Neural cell (in vitro differentiated cells): ENCODE data around the gene RPL22. TPM values are rescaled to one million over a fixed set of nuclear protein-coding genes. Genes with fewer than 3 reads are reported as not detected.

Experiments
- H2AFZ ChIP-seq: fragments of 200-600, 300-800 bp; sonication (generic), shearing (Covaris generic); 2 replicates; pipeline ENCODE4 v1.6.0; 2014; ENCODE audit warnings: low read depth, mild to moderate bottlenecking, antibody characterized with exemption, low read length, moderate library complexity
- H3F3A ChIP-seq: fragments of 200-600 bp; shearing (Covaris generic); 2 replicates; pipeline ENCODE4 v1.6.1; 2016; ENCODE audit warnings: mild to moderate bottlenecking, moderate library complexity, mixed read lengths, antibody characterized with exemption, low read length; ENCODE audit not compliant: insufficient read depth, poor library complexity, severe bottlenecking
- H3K27ac ChIP-seq: fragments of 200-600, 300-800 bp; sonication (generic), shearing (Covaris generic); 2 replicates; pipeline ENCODE4 v1.5.1; 2014; ENCODE audit warnings: mild to moderate bottlenecking, low read length, moderate library complexity
- H3K27me3 ChIP-seq: fragments of 300-800, 200-600 bp; sonication (generic), shearing (Covaris generic); 2 replicates; pipeline ENCODE4 v1.6.0; 2014; ENCODE audit warnings: mild to moderate bottlenecking, low read depth, low read length, moderate library complexity; ENCODE audit not compliant: insufficient read depth
- H3K36me3 ChIP-seq: fragments of 300-800, 200-600 bp; sonication (generic), shearing (Covaris generic); 2 replicates; pipeline ENCODE4 v1.5.1; 2014; ENCODE audit warnings: mild to moderate bottlenecking, antibody characterized with exemption, low read length, moderate library complexity; ENCODE audit not compliant: insufficient read depth
- H3K4me2 ChIP-seq: fragments of 300-800, 200-600 bp; sonication (generic), shearing (Covaris generic); 2 replicates; pipeline ENCODE4 v1.6.0; 2014; ENCODE audit warnings: mild to moderate bottlenecking, low read length
- H3K4me3 ChIP-seq: fragments of 300-800, 200-600 bp; sonication (generic), shearing (Covaris generic); 2 replicates; pipeline ENCODE4 v1.5.1; 2014; ENCODE audit warnings: mild to moderate bottlenecking, low read length, moderate library complexity
- H3K79me2 ChIP-seq: fragments of 200-600 bp; shearing (Covaris generic); replicated peaks from 2 replicates; pipeline ENCODE4 v1.6.0; 2014; ENCODE audit warnings: mild to moderate bottlenecking, low read length, moderate library complexity; ENCODE audit not compliant: insufficient read depth
- H3K9ac ChIP-seq: fragments of 300-800, 200-600 bp; sonication (generic), shearing (Covaris generic); 2 replicates; pipeline ENCODE4 v1.6.1; 2016; ENCODE audit warnings: mild to moderate bottlenecking, low read length, mixed read lengths
- H3K9me2 ChIP-seq: fragments of 200-600 bp; shearing (Covaris generic); 2 replicates; pipeline ENCODE4 v1.6.1; 2016; ENCODE audit warnings: mild to moderate bottlenecking, low read length, mixed read lengths; ENCODE audit not compliant: insufficient read depth
- H3K9me3 ChIP-seq: fragments of 200-600, 300-800 bp; sonication (generic), shearing (Covaris generic); 2 replicates; pipeline ENCODE4 v1.6.1; 2016; ENCODE audit warnings: mild to moderate bottlenecking, mixed run types, low read length, moderate library complexity, mixed read lengths
- H4K20me1 ChIP-seq: fragments of 200-600 bp; shearing (Covaris generic); 2 replicates; pipeline ENCODE4 v1.6.1; 2016; ENCODE audit warnings: mild to moderate bottlenecking, mixed run types; ENCODE audit not compliant: insufficient read depth
- CTCF ChIP-seq: fragments of 450-650 bp; IDR thresholded peaks from 2 replicates; pipeline ENCODE4 v1.5.1; 2014; ENCODE audit warnings: antibody characterized with exemption, mild to moderate bottlenecking, moderate library complexity; ENCODE audit not compliant: poor library complexity, severe bottlenecking
- EP300 ChIP-seq: fragments of 450-650 bp; conservative IDR thresholded peaks from 2 replicates; pipeline ENCODE4 v1.6.1; 2014; ENCODE audit warnings: antibody characterized with exemption, mild to moderate bottlenecking, moderate library complexity; ENCODE audit not compliant: poor library complexity, severe bottlenecking
- EZH2 ChIP-seq: fragments of 200-600, 300-800 bp; shearing (Covaris generic), sonication (generic); IDR thresholded peaks from 2 replicates; pipeline ENCODE4 v1.6.1; 2014; ENCODE audit warnings: antibody characterized with exemption, low read length, borderline replicate concordance, mild to moderate bottlenecking; ENCODE audit not compliant: insufficient read depth, poor library complexity, severe bottlenecking
- MXI1 ChIP-seq: fragments of 450-650 bp; conservative IDR thresholded peaks from 2 replicates; pipeline ENCODE4 v1.6.1; 2014; ENCODE audit warnings: antibody characterized with exemption, mild to moderate bottlenecking; ENCODE audit not compliant: poor library complexity, severe bottlenecking
- POLR2AphosphoS5 ChIP-seq: IDR thresholded peaks from 2 replicates; pipeline ENCODE4 v1.6.1; 2012
- RAD21 ChIP-seq: fragments of 450-650 bp; conservative IDR thresholded peaks from 2 replicates; pipeline ENCODE4 v1.6.1; 2014; ENCODE audit warnings: antibody characterized with exemption, mild to moderate bottlenecking, moderate library complexity
- REST ChIP-seq: IDR thresholded peaks from 2 replicates; pipeline ENCODE4 v1.6.1; 2012; ENCODE audit warnings: borderline replicate concordance
- SMC3 ChIP-seq: fragments of 450-650 bp; conservative IDR thresholded peaks from 2 replicates; pipeline ENCODE4 v1.6.1; 2014; ENCODE audit warnings: antibody characterized with exemption, mild to moderate bottlenecking, moderate library complexity; ENCODE audit not compliant: poor library complexity
- TAF1 ChIP-seq: IDR thresholded peaks from 2 replicates; pipeline ENCODE4 v1.6.1; 2012; ENCODE audit warnings: low read depth
- polyA plus RNA-seq: library from polyadenylated mRNA; depleted of rRNA; stranded (reverse); fragments of >200 nt; gene quantifications from 2 replicates; pipeline ENCODE4 v1.2.3, GENCODE V29; 2014

Gene RPL22
- polyA plus RNA-seq, 1 donor from 2014 or later: 294 TPM

- Histone ChIP-seq H3K4me3 (peak overlapping the region; percentile 49), H3K4me2 (no peak overlapping the region)
Measured at GRCh38 chr1:6241107-6241886, 41.9 kb upstream of the RPL22 start.

GRCh38 chr1:6239950-6240768 lies 40.8 kb upstream of the RPL22 start:
- no peaks in the 10 kb centered on the region for H3K9me2 ChIP-seq
- H3K4me2 ChIP-seq: no peak overlapping the region
- no peaks in the 10 kb centered on the region for H3K9me3 ChIP-seq
- no peaks in the 10 kb centered on the region for H3K36me3 ChIP-seq
- no peaks in the 10 kb centered on the region for H3F3A ChIP-seq
- H3K9ac ChIP-seq: no peak overlapping the region
- H3K27me3 ChIP-seq: peaks cover 56% of the 10 kb centered on the region
- no peaks in the 10 kb centered on the region for H4K20me1 ChIP-seq
- no peak overlapping the region for H2AFZ ChIP-seq
- H3K79me2 ChIP-seq: peaks cover 3% of the 10 kb centered on the region
- no peak overlapping the region for H3K4me3 ChIP-seq
- TF ChIP-seq TAF1: no peak
- TF ChIP-seq EP300: no peak
- TF ChIP-seq SMC3: no peak
- no peak for TF ChIP-seq EZH2
- no peak for TF ChIP-seq REST
- TF ChIP-seq POLR2AphosphoS5: no peak
- no peak for TF ChIP-seq RAD21
- TF ChIP-seq CTCF: no peak
- no peak for TF ChIP-seq MXI1
- H3K27ac ChIP-seq: no peak overlapping the region

More at GRCh38 chr1:6241107-6241886, 41.9 kb upstream of the RPL22 start:
- no peaks in the 10 kb centered on the region for H3K79me2 ChIP-seq
- no peak for TF ChIP-seq MXI1
- no peak for TF ChIP-seq SMC3
- no peak for TF ChIP-seq REST
- peak overlapping the region; percentile 5 for H3K9ac ChIP-seq
- no peaks in the 10 kb centered on the region for H3K9me3 ChIP-seq
- no peaks in the 10 kb centered on the region for H3K36me3 ChIP-seq
- H3K27me3 ChIP-seq: peaks cover 63% of the 10 kb centered on the region
- H3F3A ChIP-seq: no peaks in the 10 kb centered on the region
- H3K27ac ChIP-seq: no peak overlapping the region
- H3K9me2 ChIP-seq: no peaks in the 10 kb centered on the region
- H4K20me1 ChIP-seq: no peaks in the 10 kb centered on the region
- H2AFZ ChIP-seq: no peak overlapping the region
